Upper lobe of left lung (tissue), 4 donors: ENCODE measurements around the gene SLC19A1.

Experiments used
- POLR2A ChIP-seq, 4 donors: fragments of 450-650 bp; IDR thresholded peaks; one replicate each; pipeline ENCODE4 v1.5.1; 2016 to 2017; ENCODE audit warnings: antibody characterized with exemption in 4 of 4, mild to moderate bottlenecking in 2 of 4
- TF ChIP-seq, protein P1 (sequence below), 6 experiments: fragments of 450-650 bp in 4 of 6; fragments of 200-600 bp in 2 of 6; sonication (generic) in 2 of 6; IDR thresholded peaks; one replicate each; pipeline ENCODE4 v1.5.1; 2016 to 2019; ENCODE audit warnings: antibody characterized with exemption in 6 of 6

DNA sequence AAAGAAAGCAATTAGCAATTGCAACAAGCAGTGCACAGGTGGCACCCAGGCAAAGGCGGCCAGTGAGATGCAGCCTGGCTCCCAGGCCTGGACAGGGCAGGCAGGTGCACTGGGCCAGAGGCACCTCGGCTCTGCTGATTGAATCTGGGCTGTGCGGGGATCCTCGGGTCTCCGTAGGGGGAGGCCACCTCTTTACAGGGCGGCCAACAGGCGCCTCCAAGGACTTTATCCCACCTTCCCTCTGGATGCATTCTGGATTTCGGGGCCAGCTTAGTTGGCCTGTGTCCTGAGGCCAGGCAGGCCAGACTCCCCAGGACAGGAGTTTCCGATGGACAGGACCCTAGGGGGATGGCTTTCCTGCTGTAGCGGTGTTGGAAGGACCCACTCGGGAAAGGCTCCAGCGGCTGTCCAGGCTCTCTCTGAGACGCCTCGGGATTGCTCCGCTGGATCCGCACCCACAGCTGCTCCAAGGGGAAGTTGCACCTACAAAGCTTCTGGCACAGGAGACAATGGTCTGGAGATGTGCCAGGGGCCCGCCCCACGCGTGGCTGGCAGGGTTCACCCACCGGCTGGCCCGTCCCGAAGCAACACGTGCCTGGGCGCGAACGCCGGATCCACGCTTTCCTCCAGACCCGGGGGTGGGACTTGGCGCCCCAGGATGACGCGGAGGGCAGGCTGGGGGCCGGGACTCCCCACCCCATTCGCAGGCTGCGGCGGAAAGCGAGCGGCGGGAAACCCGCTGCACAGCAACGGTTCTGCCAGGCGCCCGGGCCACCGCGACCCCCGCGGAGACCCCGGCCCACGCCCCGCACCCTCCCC is 810 bp downstream of the SLC19A1 start:
- TF ChIP-seq, protein P1, sequence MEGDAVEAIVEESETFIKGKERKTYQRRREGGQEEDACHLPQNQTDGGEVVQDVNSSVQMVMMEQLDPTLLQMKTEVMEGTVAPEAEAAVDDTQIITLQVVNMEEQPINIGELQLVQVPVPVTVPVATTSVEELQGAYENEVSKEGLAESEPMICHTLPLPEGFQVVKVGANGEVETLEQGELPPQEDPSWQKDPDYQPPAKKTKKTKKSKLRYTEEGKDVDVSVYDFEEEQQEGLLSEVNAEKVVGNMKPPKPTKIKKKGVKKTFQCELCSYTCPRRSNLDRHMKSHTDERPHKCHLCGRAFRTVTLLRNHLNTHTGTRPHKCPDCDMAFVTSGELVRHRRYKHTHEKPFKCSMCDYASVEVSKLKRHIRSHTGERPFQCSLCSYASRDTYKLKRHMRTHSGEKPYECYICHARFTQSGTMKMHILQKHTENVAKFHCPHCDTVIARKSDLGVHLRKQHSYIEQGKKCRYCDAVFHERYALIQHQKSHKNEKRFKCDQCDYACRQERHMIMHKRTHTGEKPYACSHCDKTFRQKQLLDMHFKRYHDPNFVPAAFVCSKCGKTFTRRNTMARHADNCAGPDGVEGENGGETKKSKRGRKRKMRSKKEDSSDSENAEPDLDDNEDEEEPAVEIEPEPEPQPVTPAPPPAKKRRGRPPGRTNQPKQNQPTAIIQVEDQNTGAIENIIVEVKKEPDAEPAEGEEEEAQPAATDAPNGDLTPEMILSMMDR (IDR thresholded peaks at IDR 0.05) = peak in 1 of 6 experiments; percentile 14
- no peak for TF ChIP-seq POLR2A (IDR thresholded peaks at IDR 0.05)
